GM10248 (cell line): ENCODE measurements around the gene CAPN11.

Source experiments
- CTCF ChIA-PET: fragments of 300-600 bp; sonication (Branson Sonifier 250); formaldehyde crosslinking; extraction: SDS; loops from one replicate; lab custom pipeline; 2021; ENCODE audit warnings: antibody characterized with exemption; lab: Yijun Ruan, JAX
- POLR2A ChIA-PET: fragments of 350-650 bp; sonication (Branson Sonifier 250); formaldehyde crosslinking; extraction: SDS; loops from one replicate; lab custom pipeline; 2020; ENCODE audit warnings: antibody characterized with exemption; lab: Yijun Ruan, JAX
- DNase-seq: peaks from one replicate; pipeline ENCODE4 v3.0.0; 2012; ENCODE audit errors: extremely low spot score
- CTCF ChIP-seq: IDR thresholded peaks from 2 replicates; pipeline ENCODE4 v1.5.1; 2012; ENCODE audit warnings: mild to moderate bottlenecking, low read depth; ENCODE audit errors: extremely low read depth, missing control alignments, control extremely low read depth

Gene CAPN11

DNA sequence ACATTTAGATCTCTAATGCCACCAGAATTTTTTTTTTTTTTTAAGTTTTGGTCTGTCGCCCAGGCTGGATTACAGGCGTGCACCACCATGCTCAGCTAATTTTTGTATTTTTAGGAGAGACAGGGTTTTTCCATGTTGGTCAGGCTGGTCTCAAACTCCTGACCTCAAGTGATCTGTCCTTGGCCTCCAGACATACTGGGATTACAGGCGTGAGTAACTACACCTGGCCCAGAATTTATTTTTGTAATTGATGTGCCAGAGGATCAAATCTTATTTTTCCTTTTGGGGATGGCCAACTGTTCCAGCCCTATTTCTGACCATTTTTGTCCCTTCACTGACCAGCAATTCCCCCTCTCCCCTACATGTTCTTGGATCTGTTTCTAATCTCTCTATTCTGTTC lies 40.1 kb downstream of the CAPN11 start:
- ChIA-PET POLR2A (no interaction called here), CTCF (interaction anchor here (1.1 to 1.5 kb wide), 2 partner anchors 9 to 14 kb away, joined by 3 to 4 read pairs; no protein-coding TSS in a partner anchor)
- no peak for TF ChIP-seq CTCF
- DNase-seq: no peak

- no peak for TF ChIP-seq CTCF
- ChIA-PET CTCF (interaction anchor here (1.3 to 5.2 kb wide), 2 partner anchors 12 to 27 kb away, joined by 3 to 21 read pairs; no protein-coding TSS in a partner anchor), POLR2A (no interaction called here)
- DNase-seq: no peak
These were observed 41.3 kb downstream of the CAPN11 start for GRCh38 chr6:44199883-44200282.

GRCh38 chr6:44201200-44201599 lies 42.6 kb downstream of the CAPN11 start:
- CTCF ChIA-PET: interaction anchor here (1.0 to 5.2 kb wide), 4 partner anchors 11 to 29 kb away, joined by 3 to 21 read pairs (median 5); no protein-coding TSS in a partner anchor

GRCh38 chr6:44201638-44202303 lies 43.2 kb downstream of the CAPN11 start:
- TF ChIP-seq CTCF: no peak
- no peak for DNase-seq
- CTCF ChIA-PET: interaction anchor here (0.8 to 5.2 kb wide), 3 partner anchors 8 to 29 kb away, joined by 4 to 21 read pairs (median 7); no protein-coding TSS in a partner anchor
- POLR2A ChIA-PET: no interaction called here

More at GRCh38 chr6:44201200-44201599, 42.6 kb downstream of the CAPN11 start:
- TF ChIP-seq CTCF: no peak
- POLR2A ChIA-PET: no interaction called here
- DNase-seq: no peak

GRCh38 chr6:44202332-44202971 lies 43.8 kb downstream of the CAPN11 start:
- POLR2A ChIA-PET: no interaction called here
- DNase-seq: no peak
- CTCF ChIA-PET: interaction anchor here (0.8 to 5.2 kb wide), 2 partner anchors 9 to 30 kb away, joined by 4 to 21 read pairs; no protein-coding TSS in a partner anchor
- no peak for TF ChIP-seq CTCF

GRCh38 chr6:44202972-44203750 lies 44.5 kb downstream of the CAPN11 start:
- ChIA-PET CTCF (interaction anchor here (5.2 kb wide), 1 partner anchor 31 kb away, joined by 21 read pairs; no protein-coding TSS in a partner anchor), POLR2A (no interaction called here)
- no peak for TF ChIP-seq CTCF
- no peak for DNase-seq
